Activated CD8-positive, alpha-beta memory T cell treated with anti-CD3 and anti-CD28 coated beads for 24 hours (primary cell): ENCODE data around the gene MAGEB2.
"Not testable (repeated sequence)": the region's sequence is repeated elsewhere in the genome, so short reads cannot be mapped to it uniquely, and the experiment has no call there.

ENCODE experiments used
- DNase-seq: peaks from one replicate; pipeline ENCODE4 v3.0.0-alpha.2; 2020

The MAGEB2 gene, protein sequence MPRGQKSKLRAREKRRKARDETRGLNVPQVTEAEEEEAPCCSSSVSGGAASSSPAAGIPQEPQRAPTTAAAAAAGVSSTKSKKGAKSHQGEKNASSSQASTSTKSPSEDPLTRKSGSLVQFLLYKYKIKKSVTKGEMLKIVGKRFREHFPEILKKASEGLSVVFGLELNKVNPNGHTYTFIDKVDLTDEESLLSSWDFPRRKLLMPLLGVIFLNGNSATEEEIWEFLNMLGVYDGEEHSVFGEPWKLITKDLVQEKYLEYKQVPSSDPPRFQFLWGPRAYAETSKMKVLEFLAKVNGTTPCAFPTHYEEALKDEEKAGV

DNA sequence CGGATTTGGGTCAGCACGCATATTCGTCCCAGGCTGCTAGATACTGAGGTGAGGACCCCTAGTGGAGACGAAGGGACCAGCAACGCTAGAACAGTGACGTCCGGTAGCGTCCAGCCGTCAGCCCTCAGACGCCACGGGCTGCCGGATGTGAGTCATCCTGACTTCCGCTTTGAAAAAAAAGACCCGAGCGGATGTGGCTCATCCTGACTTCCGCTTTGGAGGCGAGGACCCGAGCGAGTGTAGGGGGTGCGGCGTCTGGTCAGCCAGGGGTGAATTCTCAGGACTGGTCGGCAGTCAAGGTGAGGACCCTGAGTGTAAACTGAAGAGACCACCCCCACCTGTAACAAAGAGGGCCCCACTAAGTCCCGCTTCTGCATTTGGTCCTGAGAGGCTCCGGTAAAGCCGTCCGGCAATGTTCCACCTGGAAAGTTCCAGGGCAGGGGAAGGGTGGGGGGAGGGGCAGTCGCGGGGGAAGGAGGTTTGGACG is at the start of gene MAGEB2:
Gene MAGEB2 (plus strand): TSS at position 207 of the 487 bp plus-strand sequence. CDS start 3,018 bp downstream, outside the sequence.
- no peak for DNase-seq

DNA sequence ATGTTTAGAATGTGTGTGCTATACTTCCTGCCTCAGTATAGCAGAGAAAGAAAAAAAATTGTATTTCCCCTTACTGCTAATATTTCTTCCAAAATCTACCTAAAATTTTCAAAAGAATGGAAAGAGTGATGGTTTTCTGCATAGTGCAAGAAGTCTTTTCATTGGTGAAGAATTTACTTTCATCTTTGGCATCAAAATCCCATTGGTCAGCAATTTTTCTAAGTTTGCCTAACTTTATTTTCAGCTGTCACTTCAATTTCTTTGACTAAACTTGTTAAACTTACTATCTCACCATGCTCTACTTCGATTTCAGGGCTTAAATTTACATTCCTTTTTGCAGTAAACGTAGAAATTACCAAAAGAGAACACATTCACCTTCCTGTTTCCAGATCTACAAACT is 44.5 kb upstream of the MAGEB2 start:
- no peak for DNase-seq

DNA sequence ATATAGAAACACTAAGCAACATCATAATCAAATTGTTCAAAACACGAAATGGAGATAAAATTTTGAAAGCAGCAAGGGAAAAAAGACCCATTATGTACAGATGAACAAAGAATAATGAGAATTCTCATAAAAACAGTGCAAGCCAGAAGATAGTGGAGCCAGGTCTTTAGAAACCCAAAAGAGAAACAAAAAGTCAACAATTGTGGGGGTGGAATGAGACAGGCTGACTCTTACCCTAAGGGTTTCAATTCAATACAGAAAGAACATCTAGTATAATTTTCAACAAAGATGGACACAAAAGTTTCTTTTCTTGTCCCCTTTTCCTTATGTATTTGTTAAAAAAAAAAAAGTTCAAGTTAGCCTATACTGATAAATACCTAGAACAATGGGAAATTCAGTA is 34.0 kb upstream of the MAGEB2 start:
- no peak for DNase-seq

DNA sequence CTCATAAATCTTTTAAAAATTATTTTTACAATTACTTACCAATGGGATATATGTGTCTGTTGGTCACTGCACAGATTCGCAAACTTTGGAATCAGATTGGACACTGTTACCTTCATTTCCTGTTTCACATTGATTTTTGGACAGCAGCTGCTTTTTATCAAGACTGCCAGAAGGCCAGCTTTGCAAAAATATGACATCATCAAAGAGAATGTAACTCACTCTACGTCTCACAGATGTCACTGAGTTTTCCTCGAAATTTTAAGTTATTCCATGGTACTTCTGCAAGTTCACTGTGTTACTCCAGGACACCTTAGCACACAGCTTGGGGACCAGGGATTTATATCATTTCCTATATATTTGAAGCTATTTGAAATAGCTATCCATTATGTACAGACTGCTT is 31.8 kb upstream of the MAGEB2 start:
- no peak for DNase-seq

DNA sequence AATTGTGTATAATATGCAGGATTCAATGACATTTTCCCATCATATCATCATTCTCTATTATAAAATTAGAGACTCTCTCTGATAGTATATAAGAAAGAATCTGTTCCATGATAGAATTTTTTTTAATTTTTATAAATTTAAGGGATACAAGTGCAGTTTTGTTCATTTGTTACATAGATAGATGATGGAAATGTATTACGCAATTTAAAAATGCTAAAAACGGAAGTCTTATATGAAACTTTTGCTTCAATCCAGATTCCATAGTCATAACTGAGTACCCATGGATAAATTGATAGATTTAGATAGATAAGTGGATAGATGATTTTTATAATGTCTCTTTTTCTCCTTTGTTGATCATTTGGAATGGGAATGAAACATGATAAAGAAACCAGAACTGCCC is 24.9 kb upstream of the MAGEB2 start:
- DNase-seq: no peak

DNA sequence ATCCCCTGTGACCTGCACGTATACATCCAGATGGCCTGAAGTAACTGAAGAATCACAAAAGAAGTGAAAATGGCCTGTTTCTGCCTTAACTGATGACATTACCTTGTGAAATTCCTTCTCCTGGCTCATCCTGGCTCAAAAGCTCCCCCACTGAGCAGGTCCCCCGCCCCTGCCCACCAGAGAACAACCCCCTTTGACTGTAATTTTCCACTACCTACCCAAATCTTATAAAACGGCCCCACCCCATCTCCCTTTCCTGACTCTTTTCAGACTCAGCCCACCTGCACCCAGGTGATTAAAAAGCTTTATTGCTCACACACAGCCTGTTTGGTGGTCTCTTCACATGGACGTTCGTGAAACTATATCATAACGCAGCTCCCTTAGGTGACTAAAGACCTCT is 21.5 kb upstream of the MAGEB2 start:
- DNase-seq: not testable (repeated sequence)

DNA sequence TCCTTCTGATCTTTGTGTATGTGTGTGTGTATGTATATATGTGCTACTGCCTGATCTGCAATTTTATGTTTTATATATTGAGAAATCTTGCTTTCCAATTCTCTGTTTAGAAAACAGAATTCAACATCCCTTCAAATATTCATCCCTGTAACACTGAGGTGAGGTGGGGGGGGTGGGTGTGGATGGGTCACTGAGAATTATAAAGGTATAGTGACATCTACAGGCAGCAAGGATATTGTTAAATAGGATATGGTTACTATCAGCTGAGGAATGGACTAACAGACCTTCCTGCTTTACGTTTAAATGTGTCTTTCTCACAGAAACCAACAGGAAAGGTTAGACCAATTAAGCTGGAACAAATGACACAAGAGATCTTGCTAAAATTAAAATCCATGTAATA is 19.0 kb upstream of the MAGEB2 start:
- DNase-seq: no peak

DNA sequence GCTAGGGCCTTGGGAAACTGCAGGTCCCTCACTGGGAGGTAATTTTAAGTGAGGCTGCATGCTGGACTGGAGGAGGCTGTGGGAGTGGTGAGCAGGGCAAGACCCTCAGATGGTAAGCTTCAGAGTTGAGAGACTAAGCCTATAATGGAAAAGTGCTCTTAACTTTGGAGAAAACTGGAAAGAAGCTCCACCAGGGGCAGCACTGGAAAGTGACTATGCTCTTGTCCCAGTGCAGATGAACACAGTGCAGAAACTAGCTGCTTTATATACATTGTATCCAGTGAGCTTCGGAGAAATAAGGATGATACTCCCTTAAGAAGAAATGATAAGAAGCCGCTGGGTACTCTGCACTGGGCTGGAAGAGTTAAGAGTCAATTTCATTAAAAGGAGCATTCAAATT is 3.2 kb upstream of the MAGEB2 start:
- no peak for DNase-seq

DNA sequence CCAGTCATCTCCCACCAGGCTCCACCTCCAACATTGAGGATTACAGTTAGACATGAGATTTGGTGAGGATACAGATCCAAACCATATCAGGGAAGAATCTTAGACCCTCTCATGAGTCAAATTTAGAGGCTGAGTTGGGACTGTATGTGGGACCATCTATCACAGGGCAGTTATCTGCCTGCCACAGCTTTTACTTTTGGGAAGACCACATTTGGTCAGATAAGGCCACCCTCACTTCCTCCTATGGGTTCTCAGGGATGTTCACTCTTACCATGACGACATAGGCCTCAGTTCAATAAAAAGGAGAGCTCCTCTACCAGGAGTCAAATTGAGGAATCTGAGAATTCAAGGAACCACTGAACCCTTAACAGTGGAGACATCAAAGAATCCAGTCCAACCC is 2.1 kb downstream of the MAGEB2 start:
- DNase-seq: no peak

DNA sequence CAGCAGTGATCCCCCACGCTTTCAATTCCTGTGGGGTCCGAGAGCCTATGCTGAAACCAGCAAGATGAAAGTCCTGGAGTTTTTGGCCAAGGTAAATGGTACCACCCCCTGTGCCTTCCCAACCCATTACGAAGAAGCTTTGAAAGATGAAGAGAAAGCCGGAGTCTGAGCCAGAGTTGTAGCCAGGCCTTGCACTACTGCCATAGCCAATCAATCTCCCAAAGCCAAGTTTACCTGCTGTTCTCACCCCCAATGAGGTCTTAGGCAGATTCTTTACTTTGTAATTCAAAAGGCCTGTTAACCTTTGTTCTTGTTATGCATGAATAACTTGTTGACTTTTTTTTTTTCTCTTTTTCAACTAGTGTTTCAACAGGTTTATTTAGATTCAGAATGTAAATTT is 4.0 kb downstream of the MAGEB2 start:
- no peak for DNase-seq

DNA sequence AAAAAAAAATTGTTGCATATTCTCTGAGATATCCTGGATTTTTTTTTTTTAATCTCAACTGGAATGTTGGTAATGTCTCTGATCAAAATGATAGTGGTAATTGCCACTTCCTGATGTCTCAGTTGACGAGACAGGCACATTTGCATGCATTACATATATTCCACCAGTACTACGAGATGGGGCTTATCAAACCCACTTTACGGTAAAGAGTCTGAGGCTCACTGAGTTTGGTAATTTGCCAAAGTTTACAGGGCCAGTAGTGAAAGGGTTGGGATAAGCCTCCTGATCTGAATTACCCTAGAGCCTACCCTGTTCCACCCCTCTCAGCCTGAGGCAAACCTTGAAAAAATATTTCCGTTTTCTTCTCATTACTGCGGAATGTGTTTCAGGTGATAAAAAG is 5.3 kb downstream of the MAGEB2 start:
- DNase-seq: no peak

DNA sequence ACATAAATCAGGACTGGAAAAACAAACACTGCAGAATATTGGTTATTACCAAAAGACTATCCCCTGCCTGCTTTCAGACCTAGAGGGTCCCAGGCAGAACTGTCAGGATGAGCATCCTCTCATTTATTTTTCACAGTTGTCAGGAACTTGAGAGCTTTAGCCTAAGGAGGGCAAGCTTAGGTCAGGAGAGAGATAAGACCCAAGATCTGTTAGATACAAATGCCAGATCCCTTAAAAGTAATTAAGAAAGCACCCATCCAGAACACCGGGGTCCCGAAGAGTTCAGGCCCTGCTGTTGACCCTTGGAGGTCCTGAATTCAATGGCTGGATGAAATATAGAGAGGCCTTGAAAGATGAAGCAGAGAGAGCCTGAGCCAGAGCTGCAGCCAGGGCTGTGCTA is 9.2 kb downstream of the MAGEB2 start:
- DNase-seq: no peak

DNA sequence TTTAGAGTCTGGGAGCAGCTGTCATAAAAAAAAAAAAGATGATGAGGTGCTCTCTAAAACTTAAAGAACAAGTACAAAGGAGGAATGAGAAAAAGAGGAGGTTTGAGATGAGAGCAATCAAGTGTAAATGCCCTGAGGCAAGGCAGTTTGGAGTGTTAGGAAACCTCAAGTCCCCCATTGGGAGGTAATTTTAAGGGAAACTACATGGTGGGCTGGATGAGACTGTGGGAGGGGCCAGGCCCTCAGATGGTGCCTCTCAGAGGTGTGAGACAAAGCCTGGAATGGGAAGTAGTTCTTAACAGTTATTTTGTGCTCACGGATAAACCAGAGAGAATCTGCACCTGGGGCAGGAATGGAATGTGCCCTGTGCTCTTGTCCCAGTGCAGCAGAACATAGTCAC is 13.2 kb downstream of the MAGEB2 start:
- DNase-seq: no peak

DNA sequence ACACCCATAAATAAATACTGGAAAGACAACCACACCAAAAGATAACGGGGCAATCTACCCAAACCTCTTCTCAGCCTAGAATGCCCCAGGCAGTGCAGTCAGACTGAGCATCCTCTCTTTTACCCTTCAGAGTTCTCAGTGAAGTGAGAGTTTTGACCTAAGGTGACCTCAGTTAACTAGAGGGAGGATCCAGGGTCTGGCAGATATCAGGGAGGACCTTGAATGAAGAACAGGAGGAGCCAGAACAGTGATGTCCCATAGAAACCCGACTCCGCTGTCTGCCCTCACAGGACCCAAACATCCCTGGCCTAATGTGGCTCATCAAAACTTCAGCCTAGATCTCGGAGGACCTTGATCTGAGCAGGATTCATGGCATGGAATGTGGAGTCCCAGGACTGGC is 15.0 kb downstream of the MAGEB2 start, which contains the start of gene MAGEB3:
Gene MAGEB3 (plus strand): TSS at position 263 of the 400 bp plus-strand sequence. CDS start 5,268 bp downstream, outside the sequence.
- DNase-seq: no peak

DNA sequence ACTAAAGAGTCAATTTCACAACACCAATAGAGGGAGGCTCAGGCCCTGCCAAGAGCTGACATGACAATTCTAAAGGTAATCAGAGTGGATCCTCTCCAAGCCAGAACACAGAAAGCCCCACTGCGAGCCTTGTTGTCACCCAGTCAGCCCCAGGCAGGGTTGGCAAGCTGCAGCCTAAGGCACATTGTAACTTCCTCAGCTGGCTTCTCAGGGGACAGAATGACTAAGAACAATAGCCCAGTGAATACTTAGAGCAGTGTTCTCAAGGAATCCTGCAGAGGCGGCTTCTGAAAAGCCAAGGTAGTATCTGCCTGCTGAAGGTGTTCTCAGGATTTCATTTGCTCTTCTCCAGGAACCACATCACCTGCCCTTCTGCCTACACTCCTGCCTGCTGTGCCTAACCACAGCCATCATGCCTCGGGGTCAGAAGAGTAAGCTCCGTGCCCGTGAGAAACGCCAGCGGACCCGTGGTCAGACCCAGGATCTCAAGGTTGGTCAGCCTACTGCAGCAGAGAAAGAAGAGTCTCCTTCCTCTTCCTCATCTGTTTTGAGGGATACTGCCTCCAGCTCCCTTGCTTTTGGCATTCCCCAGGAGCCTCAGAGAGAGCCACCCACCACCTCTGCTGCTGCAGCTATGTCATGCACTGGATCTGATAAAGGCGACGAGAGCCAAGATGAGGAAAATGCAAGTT is 26.5 kb downstream of the MAGEB2 start, which contains the start of gene MAGEB4:
Gene MAGEB4 (plus strand): TSS at position 277 of the 692 bp plus-strand sequence. CDS start 136 bp downstream, at position 413.
- no peak for DNase-seq

DNA sequence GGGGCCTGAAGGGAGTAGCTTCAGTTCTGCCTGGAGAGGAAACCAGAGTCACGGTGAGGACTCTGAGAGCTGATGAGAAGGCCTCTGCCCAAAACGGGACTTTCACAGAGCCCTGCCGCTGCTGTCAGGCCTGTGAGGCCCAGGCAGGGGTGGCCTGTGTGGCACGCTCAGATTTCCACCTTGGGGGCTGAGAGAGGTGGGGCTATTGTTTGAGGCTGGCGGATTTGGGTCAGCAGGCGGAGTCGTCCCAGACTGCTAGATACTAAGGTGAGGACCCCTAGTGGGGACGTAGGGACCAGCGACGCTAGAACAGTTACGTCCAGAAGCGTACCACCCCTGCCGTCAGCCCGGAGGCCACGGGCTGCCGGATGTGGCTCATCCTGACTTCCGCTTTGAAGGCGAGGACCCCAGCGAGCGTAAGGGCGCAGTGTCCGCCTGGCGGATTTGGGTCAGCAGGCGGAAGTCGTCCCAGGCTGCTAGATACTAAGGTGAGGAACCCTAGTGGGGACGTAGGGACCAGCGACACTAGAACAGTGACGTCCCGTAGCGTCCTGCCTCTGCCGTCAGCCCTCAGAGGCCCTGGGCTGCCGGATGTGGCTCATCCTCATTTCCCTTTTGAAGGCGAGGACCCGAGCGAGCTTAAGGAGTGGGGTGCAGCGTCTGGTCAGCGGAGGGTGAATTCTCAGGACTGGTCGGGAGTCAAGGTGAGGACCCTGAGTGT is 31.6 kb downstream of the MAGEB2 start, which contains the start of gene MAGEB1:
Gene MAGEB1 (plus strand): TSS at position 378 of the 721 bp plus-strand sequence. CDS start 3,348 bp downstream, outside the sequence.
- DNase-seq: no peak

DNA sequence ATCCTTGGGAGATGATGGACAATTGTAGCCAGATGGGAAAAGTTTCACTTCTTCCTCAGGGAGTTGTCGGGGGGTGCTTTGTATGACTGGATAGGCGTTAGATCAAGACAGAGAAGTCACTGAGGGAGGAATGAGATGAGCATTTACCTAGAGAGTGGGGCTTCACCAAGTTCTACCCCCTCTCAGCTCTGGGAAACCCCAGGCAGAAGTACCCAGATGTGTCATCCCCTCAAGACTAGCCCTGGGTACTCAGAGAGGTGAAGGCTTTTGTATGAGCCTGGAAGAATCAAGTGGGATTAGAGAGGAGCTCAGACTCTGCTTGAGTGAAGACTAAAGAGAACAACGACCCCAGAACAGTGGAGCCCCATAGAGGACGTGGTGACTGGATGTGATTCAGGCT is 33.5 kb downstream of the MAGEB2 start:
- DNase-seq: no peak

DNA sequence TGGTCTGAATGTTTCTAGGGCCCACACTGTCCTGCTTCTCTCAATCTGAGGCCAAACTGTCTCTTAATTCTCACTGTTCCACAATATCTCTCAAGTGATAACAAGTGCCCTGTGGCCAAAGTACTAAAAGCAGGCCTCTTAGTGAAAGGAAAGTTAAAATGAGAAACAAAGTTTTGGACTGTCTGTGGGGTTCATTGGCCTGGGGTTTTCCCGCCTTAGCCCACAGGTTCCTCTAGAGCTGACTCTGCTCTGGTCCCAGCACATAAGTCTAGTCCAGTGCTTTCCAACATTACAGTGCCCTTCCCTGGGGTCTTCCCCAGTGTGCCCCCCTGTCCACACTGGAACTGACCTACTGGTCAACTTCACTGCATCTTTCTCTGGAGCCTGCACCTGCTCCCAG is 37.9 kb downstream of the MAGEB2 start:
- no peak for DNase-seq

DNA sequence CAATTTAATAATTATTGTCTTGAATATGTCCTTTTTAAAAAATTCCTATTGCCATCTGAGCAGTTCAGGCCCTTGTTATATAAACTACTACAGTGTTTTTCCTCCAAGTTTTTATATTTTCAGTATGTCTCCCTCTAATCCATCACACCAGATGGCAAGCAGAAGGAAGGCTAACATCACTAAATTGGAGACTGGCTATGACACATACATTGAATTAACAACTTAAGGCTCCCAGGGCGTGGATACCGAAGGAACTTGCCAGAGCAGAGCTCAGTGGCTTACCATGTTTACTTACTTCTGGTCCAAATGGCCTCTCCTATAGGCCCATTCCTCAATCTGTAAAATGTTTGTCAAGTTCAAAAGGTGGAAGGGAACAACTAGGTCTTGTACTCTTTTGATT is 44.6 kb downstream of the MAGEB2 start:
- DNase-seq: no peak

DNA sequence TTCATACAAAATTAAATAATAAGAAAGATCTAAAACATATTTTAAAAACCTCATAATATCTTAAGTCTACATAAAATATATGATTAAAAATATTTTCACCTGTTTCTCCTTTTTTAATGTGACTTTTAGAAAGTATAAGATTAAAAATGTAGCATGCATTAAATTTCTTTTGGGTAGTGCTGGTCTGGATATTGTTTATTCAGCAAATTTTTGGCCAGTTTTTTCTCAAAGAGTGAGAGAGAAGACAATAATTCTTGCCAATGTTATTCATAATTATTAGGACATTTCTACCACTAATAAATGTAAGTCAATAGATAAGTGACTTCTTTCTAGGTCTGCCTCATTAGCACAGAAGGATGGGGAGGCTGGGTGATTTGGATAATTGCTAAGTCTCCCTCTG is 45.6 kb downstream of the MAGEB2 start:
- no peak for DNase-seq

DNA sequence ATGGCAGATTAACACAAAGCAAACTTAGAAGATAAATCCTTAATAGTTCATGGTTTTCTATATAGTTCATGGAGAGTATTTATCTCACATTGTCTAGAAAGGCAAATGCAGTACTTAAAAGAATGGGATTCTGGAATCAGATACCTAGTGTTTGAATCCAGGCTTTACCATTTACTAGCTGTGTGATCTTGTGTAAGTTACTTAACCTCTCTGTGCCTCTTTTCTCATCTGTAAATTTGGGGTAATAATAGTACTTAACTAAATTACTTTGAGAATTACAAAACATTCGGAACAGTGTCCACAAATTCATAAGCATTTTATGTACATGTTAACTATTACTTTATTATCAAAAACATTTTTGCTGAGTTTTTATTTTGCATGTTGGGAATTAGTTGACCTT is 47.4 kb downstream of the MAGEB2 start:
- no peak for DNase-seq
